ENCODE measurements around the gene VPS11. TPM values are rescaled to one million over a fixed set of nuclear protein-coding genes. Genes with fewer than 3 reads are reported as not detected.

Gene VPS11
- total RNA-seq, 6 experiments from 2014 or later = 27.4 to 31.4 (median 27.8) TPM

DNA sequence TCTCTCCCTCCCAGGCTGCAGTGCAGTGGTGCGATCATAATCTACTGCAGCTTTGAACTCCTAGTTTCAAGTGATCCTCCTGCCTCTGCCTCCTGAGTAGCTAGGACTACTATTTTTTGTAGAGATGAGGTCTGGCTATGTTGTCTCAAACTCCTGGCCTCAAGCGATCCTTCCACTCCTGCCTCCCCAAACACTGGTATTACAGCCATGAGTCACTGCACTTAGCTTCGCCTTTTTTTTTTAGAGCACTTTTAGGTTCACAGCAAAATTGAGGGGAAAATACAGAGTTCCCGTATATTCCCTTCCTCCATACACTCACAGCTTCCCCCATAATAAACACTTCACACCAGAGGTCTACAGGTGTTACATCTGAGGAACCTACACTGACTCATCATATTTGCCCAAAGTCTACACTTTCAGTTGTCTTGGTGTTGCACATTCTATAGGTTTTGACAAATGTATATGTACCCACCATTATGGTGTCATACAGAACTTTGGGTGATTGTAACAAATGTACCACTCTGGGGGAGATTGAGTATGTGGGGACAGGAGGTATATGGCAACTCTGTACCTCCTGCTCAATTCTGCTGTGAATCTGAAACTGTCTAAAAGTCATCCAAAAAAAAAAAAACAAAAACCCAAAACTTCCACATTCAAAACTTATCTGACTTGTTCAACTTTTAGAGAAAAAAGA lies 25.6 kb upstream of the VPS11 start:
- Mint-ChIP-seq H3K4me1 (ENCODE audit: low read depth) (peaks cover 7% of the 10 kb centered on the region), H3K27ac (no peak overlapping the region), H3K9me3 (no peaks in the 10 kb centered on the region), H3K36me3 (ENCODE audit: low read depth) (peaks cover 14% of the 10 kb centered on the region), H3K27me3 (ENCODE audit: insufficient read depth) (peaks cover 3% of the 10 kb centered on the region), H3K4me3 (no peak overlapping the region)
- TF ChIP-seq, protein P1, sequence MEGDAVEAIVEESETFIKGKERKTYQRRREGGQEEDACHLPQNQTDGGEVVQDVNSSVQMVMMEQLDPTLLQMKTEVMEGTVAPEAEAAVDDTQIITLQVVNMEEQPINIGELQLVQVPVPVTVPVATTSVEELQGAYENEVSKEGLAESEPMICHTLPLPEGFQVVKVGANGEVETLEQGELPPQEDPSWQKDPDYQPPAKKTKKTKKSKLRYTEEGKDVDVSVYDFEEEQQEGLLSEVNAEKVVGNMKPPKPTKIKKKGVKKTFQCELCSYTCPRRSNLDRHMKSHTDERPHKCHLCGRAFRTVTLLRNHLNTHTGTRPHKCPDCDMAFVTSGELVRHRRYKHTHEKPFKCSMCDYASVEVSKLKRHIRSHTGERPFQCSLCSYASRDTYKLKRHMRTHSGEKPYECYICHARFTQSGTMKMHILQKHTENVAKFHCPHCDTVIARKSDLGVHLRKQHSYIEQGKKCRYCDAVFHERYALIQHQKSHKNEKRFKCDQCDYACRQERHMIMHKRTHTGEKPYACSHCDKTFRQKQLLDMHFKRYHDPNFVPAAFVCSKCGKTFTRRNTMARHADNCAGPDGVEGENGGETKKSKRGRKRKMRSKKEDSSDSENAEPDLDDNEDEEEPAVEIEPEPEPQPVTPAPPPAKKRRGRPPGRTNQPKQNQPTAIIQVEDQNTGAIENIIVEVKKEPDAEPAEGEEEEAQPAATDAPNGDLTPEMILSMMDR (IDR thresholded peaks at IDR 0.05) = no peak
- no peak for DNase-seq

DNA sequence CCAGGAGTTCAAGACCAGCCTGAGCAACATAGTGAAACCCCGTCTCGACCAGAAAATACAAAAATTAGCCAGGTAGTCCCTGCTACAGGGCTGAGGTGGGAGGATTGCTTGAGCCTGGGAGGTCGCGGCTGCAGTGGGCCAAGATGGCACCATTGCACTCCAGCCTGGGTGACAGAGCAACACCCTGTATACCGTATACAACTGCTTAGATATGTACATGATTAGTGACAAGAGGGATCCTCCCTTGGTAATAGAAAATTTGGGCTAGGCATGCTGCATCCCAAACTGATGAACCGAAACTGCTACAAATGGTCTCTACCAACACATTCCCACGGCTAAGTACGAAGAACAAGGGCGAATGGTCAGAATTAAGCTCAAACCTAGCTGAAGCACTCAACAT lies 24.7 kb upstream of the VPS11 start:
- no peak for DNase-seq
- Mint-ChIP-seq H3K36me3 (ENCODE audit: low read depth) (peaks cover 19% of the 10 kb centered on the region), H3K4me1 (ENCODE audit: low read depth) (peaks cover 7% of the 10 kb centered on the region), H3K27me3 (ENCODE audit: insufficient read depth) (peaks cover 3% of the 10 kb centered on the region), H3K9me3 (no peaks in the 10 kb centered on the region), H3K27ac (no peak overlapping the region), H3K4me3 (no peak overlapping the region)
- TF ChIP-seq, protein P1 (IDR thresholded peaks at IDR 0.05) = no peak

DNA sequence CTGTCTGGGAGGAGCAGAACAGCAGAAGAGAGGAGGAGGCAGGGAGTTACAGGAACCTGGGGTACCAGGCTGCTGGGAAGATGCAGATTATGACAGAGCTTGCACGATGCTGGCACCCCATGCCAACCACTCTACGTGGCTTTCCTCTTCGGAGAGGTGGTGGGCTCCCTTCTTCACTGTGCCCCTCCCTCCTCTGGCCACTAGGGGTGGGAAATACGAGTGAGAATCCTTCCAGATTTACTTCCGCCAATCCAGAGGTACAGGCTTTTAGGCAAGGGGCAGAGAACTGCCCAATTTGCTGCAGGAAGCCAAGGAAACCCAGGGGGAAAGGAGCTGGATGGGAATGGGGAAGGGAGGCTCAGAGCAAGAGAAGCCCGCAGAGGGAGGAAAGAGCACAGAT lies 22.9 kb upstream of the VPS11 start:
- DNase-seq = no peak
- peaks cover 5% of the 10 kb centered on the region for H3K27me3 Mint-ChIP-seq (ENCODE audit: insufficient read depth)
- H3K4me3 Mint-ChIP-seq = no peak overlapping the region
- peaks cover 27% of the 10 kb centered on the region for H3K36me3 Mint-ChIP-seq (ENCODE audit: low read depth)
- H3K4me1 Mint-ChIP-seq (ENCODE audit: low read depth) = peaks cover 7% of the 10 kb centered on the region
- H3K9me3 Mint-ChIP-seq = no peaks in the 10 kb centered on the region
- no peak overlapping the region for H3K27ac Mint-ChIP-seq
- TF ChIP-seq, protein P1 (IDR thresholded peaks at IDR 0.05) = peak; percentile 50

DNA sequence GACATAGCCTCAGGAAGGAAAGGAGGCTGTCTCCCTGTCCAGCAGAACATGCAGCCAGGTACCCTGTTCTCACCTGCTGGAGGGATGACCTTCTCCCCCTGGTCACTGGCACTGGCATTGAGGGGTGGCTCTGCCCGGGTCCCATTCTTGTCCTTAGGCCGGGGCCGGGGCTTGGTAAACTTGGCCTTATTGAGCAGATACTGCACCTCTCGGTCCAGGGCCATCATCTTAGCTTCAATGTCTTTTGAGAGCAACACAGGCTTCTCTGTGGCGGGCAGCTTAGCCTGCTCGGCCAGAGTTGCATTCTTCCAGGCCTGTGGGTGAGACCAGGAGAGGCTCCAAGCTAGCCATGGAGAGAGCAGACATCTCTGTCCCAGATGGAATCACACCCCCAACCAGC lies 21.1 kb upstream of the VPS11 start:
- Mint-ChIP-seq H3K36me3 (ENCODE audit: low read depth) (peaks cover 39% of the 10 kb centered on the region), H3K9me3 (no peaks in the 10 kb centered on the region), H3K27ac (no peak overlapping the region), H3K4me1 (ENCODE audit: low read depth) (peaks cover 7% of the 10 kb centered on the region), H3K4me3 (no peak overlapping the region), H3K27me3 (ENCODE audit: insufficient read depth) (peaks cover 5% of the 10 kb centered on the region)
- no peak for DNase-seq
- TF ChIP-seq, protein P1 (IDR thresholded peaks at IDR 0.05) = no peak

DNA sequence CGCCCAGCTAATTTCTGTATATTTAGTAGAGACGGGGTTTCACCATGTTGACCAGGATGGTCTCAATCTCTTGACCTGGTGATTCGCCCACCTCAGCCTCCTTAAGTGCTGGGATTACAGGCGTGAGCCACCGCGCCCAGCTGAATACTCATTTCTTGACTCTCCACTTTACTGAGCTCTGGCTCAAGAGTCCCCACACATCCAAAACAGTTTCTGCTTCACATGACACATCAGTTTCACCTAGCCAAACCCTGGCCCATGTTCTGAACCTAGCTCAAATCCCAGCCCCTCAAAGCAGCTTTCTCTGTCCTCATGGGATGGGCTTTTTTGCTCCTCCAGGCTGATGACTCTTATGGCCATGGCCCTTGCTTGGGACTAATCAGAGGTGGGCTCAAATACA lies 20.4 kb upstream of the VPS11 start:
- Mint-ChIP-seq H3K27me3 (ENCODE audit: insufficient read depth) (peaks cover 5% of the 10 kb centered on the region; the same call in 1 of the 2 replicates), H3K27ac (no peak overlapping the region), H3K36me3 (ENCODE audit: low read depth) (peaks cover 42% of the 10 kb centered on the region), H3K9me3 (no peaks in the 10 kb centered on the region), H3K4me3 (no peak overlapping the region), H3K4me1 (ENCODE audit: low read depth) (peaks cover under 1% of the 10 kb centered on the region)
- DNase-seq = no peak
- TF ChIP-seq, protein P1 (IDR thresholded peaks at IDR 0.05) = no peak

All from HFFc6 (cell line).